Activated T-cell treated with anti-CD3 and anti-CD28 coated beads for 4 hours (primary cell): Measurements from ENCODE around the gene RNU1-1.
"Not testable (repeated sequence)": the region's sequence is repeated elsewhere in the genome, so short reads cannot be mapped to it uniquely, and the experiment has no call there.

Source experiments
- DNase-seq: peaks from one replicate; pipeline ENCODE4 v3.0.0-alpha.2; 2020

The RNU1-1 gene

GRCh38 chr1:16520435-16521287 lies 6.6 kb upstream of the RNU1-1 start:
- not testable (repeated sequence) for DNase-seq

- DNase-seq, result not testable (repeated sequence)
These were observed 5.3 kb upstream of the RNU1-1 start for GRCh38 chr1:16519255-16519951.

GRCh38 chr1:16518913-16519254 lies 4.8 kb upstream of the RNU1-1 start:
- not testable (repeated sequence) for DNase-seq

- DNase-seq, result not testable (repeated sequence)
These were observed 2.8 kb upstream of the RNU1-1 start for GRCh38 chr1:16516694-16517410.

- DNase-seq, result peak; percentile 36
These were observed 526 bp downstream of the RNU1-1 start for GRCh38 chr1:16513412-16514106.

GRCh38 chr1:16512624-16513411 lies 1.3 kb downstream of the RNU1-1 start:
- not testable (repeated sequence) for DNase-seq

- DNase-seq, result not testable (repeated sequence)
These were observed 2.2 kb downstream of the RNU1-1 start for GRCh38 chr1:16511926-16512325.

- DNase-seq, result not testable (repeated sequence)
These were observed 5.1 kb downstream of the RNU1-1 start for GRCh38 chr1:16508861-16509445.

- DNase-seq, result not testable (repeated sequence)
These were observed 7.5 kb downstream of the RNU1-1 start for GRCh38 chr1:16506364-16507136.

- not testable (repeated sequence) for DNase-seq
These were observed 8.2 kb downstream of the RNU1-1 start for GRCh38 chr1:16505870-16506269.

- no peak for DNase-seq
These were observed 10.6 kb downstream of the RNU1-1 start for GRCh38 chr1:16503494-16503893.

GRCh38 chr1:16501446-16501845 lies 12.6 kb downstream of the RNU1-1 start:
- DNase-seq, result not testable (repeated sequence)

- DNase-seq, result not testable (repeated sequence)
These were observed 13.1 kb downstream of the RNU1-1 start for GRCh38 chr1:16500975-16501374.

- DNase-seq, result not testable (repeated sequence)
These were observed 13.6 kb downstream of the RNU1-1 start for GRCh38 chr1:16500466-16500865.

GRCh38 chr1:16498573-16499413 lies 15.3 kb downstream of the RNU1-1 start:
- peak; percentile 74 for DNase-seq

- DNase-seq, result not testable (repeated sequence)
These were observed 16.0 kb downstream of the RNU1-1 start for GRCh38 chr1:16498047-16498446.

GRCh38 chr1:16497474-16497904 lies 16.6 kb downstream of the RNU1-1 start:
- DNase-seq, result not testable (repeated sequence)

GRCh38 chr1:16493731-16494130 lies 20.4 kb downstream of the RNU1-1 start:
- DNase-seq, result not testable (repeated sequence)

- DNase-seq, result not testable (repeated sequence)
These were observed 21.1 kb downstream of the RNU1-1 start for GRCh38 chr1:16492937-16493336.
